Prostate gland (tissue), 2 donors: ENCODE data around the gene ERG. TPM values are rescaled to one million over a fixed set of nuclear protein-coding genes. Genes with fewer than 3 reads are reported as not detected.

Source experiments
- DNase-seq: peaks from one replicate; pipeline ENCODE4 v3.0.0-alpha.2; 2019; ENCODE audit warnings: low spot score
- H3K27ac ChIP-seq, 2 donors: fragments of 200-600 bp; sonication (generic); 2 replicates each; pipeline ENCODE4 v1.5.1; 2017 to 2019
- H3K27me3 ChIP-seq: fragments of 200-600 bp; sonication (generic); replicated peaks from 2 replicates; pipeline ENCODE4 v1.5.1; 2019; ENCODE audit not compliant: insufficient read depth
- H3K36me3 ChIP-seq, 2 donors: fragments of 200-600 bp; sonication (generic); 1 replicate in 1 of 2; 2 replicates in 1 of 2; pipeline versions ENCODE4 v1.5.1 to v1.8.1; 2017 to 2019
- H3K4me1 ChIP-seq: fragments of 200-600 bp; sonication (generic); replicated peaks from 2 replicates; pipeline ENCODE4 v1.5.1; 2019
- H3K4me3 ChIP-seq, 2 donors: fragments of 200-600 bp; sonication (generic); 2 replicates each; pipeline ENCODE4 v1.5.1; 2017 to 2019
- H3K9me3 ChIP-seq: fragments of 200-600 bp; sonication (generic); 2 replicates; pipeline ENCODE4 v1.5.1; 2017
- CTCF ChIP-seq, 4 experiments: fragments of 200-600 bp in 2 of 4; fragments of 450-650 bp in 2 of 4; sonication (generic) in 2 of 4; IDR thresholded peaks; 1 replicate in 3 of 4; 2 replicates in 1 of 4; pipeline ENCODE4 v1.5.1; 2016 to 2019; ENCODE audit warnings: antibody characterized with exemption in 4 of 4, mild to moderate bottlenecking in 2 of 4, moderate library complexity in 2 of 4
- POLR2A ChIP-seq: fragments of 450-650 bp; IDR thresholded peaks from one replicate; pipeline ENCODE4 v1.6.1; 2016; ENCODE audit warnings: antibody characterized with exemption, mild to moderate bottlenecking
- POLR2AphosphoS5 ChIP-seq: sonication (generic); formaldehyde crosslinking; IDR thresholded peaks from one replicate; pipeline ENCODE4 v1.6.1; 2017; ENCODE audit warnings: antibody characterized with exemption
- WGBS: methylation state at CpG from one replicate; pipeline ENCODE4 v1.1.5; 2018; 5-methylcytosine and 5-hydroxymethylcytosine counted together
- intact Hi-C: fragments of 100-400 bp; cut with DNase I; formaldehyde crosslinking; loops from one replicate; pipeline ENCODE4 v1.14.2; 2022
- total RNA-seq, 2 donors: library from RNA; depleted of rRNA; stranded (reverse); fragments of >200 nt; gene quantifications; one replicate each; pipeline ENCODE4 v1.1.0, GENCODE V29; 2016

Gene ERG
- total RNA-seq, 2 donors from 2014 or later, result 2.6 to 11.2 TPM

- Histone ChIP-seq H3K4me3 (no peak overlapping the region), H3K9me3 (no peaks in the 10 kb centered on the region), H3K36me3 (no peaks in the 10 kb centered on the region), H3K27me3 (peaks cover 3% of the 10 kb centered on the region), H3K27ac (no peak overlapping the region), H3K4me1 (no peaks in the 10 kb centered on the region)
- DNase-seq, result no peak
- WGBS, result 68% methylated on average over 8 of the region's 8 CpGs
- no peak for TF ChIP-seq CTCF (IDR thresholded peaks at IDR 0.05)
- TF ChIP-seq POLR2A, result no peak
- TF ChIP-seq POLR2AphosphoS5, result no peak
- intact Hi-C loops, result no loop called here
Measured at GRCh38 chr21:38443110-38443509, 55.2 kb downstream of the ERG start.

GRCh38 chr21:38441153-38441552, 57.1 kb downstream of the ERG start:
- no peaks in the 10 kb centered on the region for H3K4me1 ChIP-seq
- peaks cover 3% of the 10 kb centered on the region for H3K27me3 ChIP-seq
- WGBS, result 84% methylated on average over 2 of the region's 2 CpGs
- TF ChIP-seq CTCF (IDR thresholded peaks at IDR 0.05) (no peak), POLR2AphosphoS5 (no peak), POLR2A (no peak)
- intact Hi-C loops, result no loop called here
- no peaks in the 10 kb centered on the region for H3K36me3 ChIP-seq
- H3K27ac ChIP-seq, result no peak overlapping the region
- H3K9me3 ChIP-seq, result no peaks in the 10 kb centered on the region
- DNase-seq, result no peak
- H3K4me3 ChIP-seq, result no peak overlapping the region

- Histone ChIP-seq H3K27ac (no peak overlapping the region), H3K27me3 (peaks cover 3% of the 10 kb centered on the region), H3K4me3 (no peak overlapping the region), H3K36me3 (no peaks in the 10 kb centered on the region), H3K4me1 (no peaks in the 10 kb centered on the region), H3K9me3 (no peaks in the 10 kb centered on the region)
- 80% methylated on average over 5 of the region's 5 CpGs for WGBS
- TF ChIP-seq POLR2AphosphoS5 (no peak), POLR2A (no peak), CTCF (IDR thresholded peaks at IDR 0.05) (no peak)
- DNase-seq, result no peak
- intact Hi-C loops, result no loop called here
Measured at GRCh38 chr21:38440746-38441145, 57.5 kb downstream of the ERG start.

GRCh38 chr21:38439957-38440356, 58.3 kb downstream of the ERG start:
- intact Hi-C loops, result no loop called here
- DNase-seq, result no peak
- Histone ChIP-seq H3K36me3 (no peaks in the 10 kb centered on the region), H3K9me3 (no peaks in the 10 kb centered on the region), H3K27ac (no peak overlapping the region), H3K4me1 (no peaks in the 10 kb centered on the region), H3K4me3 (no peak overlapping the region), H3K27me3 (peaks cover 3% of the 10 kb centered on the region)
- TF ChIP-seq CTCF (IDR thresholded peaks at IDR 0.05), result no peak
- TF ChIP-seq POLR2A, result no peak
- TF ChIP-seq POLR2AphosphoS5, result no peak
- 66% methylated on average over 5 of the region's 5 CpGs for WGBS

- WGBS, result 19% methylated on average over 6 of the region's 6 CpGs
- intact Hi-C loops, result no loop called here
- no peak for DNase-seq
- Histone ChIP-seq H3K9me3 (no peaks in the 10 kb centered on the region), H3K27me3 (peaks cover 3% of the 10 kb centered on the region), H3K36me3 (no peaks in the 10 kb centered on the region), H3K27ac (no peak overlapping the region), H3K4me3 (no peak overlapping the region), H3K4me1 (no peaks in the 10 kb centered on the region)
- TF ChIP-seq CTCF (IDR thresholded peaks at IDR 0.05), result no peak
Measured at GRCh38 chr21:38439426-38439825, 58.9 kb downstream of the ERG start.
